BE2C (cell line): Measurements from ENCODE around the gene MAB21L3.

Experiments used
- DNase-seq: peaks from one replicate; pipeline ENCODE4 v3.0.0-alpha.2; 2020
- H3K27me3 ChIP-seq: fragments of 250-450 bp; sonication (Bioruptor Pico); 2 replicates; pipeline ENCODE4 v1.5.1; 2020; ENCODE audit warnings: mild to moderate bottlenecking
- H3K36me3 ChIP-seq: fragments of 250-450 bp; sonication (Bioruptor Pico); 2 replicates; pipeline ENCODE4 v1.5.1; 2020; ENCODE audit warnings: mild to moderate bottlenecking
- H3K4me1 ChIP-seq: fragments of 250-450 bp; sonication (Bioruptor Pico); 2 replicates; pipeline ENCODE4 v1.5.1; 2020
- H3K4me3 ChIP-seq: 2 replicates; pipeline ENCODE4 v1.5.1; 2011; ENCODE audit warnings: low read depth, low read length
- H3K9me3 ChIP-seq: fragments of 250-450 bp; sonication (Bioruptor Pico); 2 replicates; pipeline ENCODE4 v1.5.1; 2020
- TF ChIP-seq, protein P1 (sequence below): IDR thresholded peaks from 2 replicates; pipeline ENCODE4 v1.5.1; 2012; ENCODE audit warnings: mild to moderate bottlenecking, low read depth, low read length

MAB21L3 gene

DNA sequence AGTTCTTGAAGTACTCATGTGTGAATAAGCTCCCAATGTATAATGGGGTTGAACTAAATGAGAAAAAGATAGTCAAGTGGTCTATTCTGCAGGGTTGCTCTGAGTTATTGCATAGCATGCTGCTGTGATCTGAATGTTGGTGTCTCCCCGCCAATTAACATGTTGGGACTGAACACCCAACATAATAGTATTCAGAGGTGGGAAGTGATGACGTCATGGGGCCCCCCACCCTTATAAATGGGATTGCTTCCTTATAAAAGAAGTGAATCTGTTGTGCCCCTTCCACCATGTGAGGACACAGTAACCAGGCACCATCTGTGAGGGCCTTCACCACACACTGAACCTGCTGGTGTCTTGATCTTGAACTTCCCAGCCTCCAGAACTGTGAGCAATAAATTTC, 50.2 kb downstream of the MAB21L3 start:
- Histone ChIP-seq H3K36me3 (no peaks in the 10 kb centered on the region), H3K27me3 (no peaks in the 10 kb centered on the region), H3K9me3 (no peaks in the 10 kb centered on the region), H3K4me3 (no peak overlapping the region), H3K4me1 (no peaks in the 10 kb centered on the region)
- TF ChIP-seq, protein P1, sequence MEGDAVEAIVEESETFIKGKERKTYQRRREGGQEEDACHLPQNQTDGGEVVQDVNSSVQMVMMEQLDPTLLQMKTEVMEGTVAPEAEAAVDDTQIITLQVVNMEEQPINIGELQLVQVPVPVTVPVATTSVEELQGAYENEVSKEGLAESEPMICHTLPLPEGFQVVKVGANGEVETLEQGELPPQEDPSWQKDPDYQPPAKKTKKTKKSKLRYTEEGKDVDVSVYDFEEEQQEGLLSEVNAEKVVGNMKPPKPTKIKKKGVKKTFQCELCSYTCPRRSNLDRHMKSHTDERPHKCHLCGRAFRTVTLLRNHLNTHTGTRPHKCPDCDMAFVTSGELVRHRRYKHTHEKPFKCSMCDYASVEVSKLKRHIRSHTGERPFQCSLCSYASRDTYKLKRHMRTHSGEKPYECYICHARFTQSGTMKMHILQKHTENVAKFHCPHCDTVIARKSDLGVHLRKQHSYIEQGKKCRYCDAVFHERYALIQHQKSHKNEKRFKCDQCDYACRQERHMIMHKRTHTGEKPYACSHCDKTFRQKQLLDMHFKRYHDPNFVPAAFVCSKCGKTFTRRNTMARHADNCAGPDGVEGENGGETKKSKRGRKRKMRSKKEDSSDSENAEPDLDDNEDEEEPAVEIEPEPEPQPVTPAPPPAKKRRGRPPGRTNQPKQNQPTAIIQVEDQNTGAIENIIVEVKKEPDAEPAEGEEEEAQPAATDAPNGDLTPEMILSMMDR = no peak
- no peak for DNase-seq

DNA sequence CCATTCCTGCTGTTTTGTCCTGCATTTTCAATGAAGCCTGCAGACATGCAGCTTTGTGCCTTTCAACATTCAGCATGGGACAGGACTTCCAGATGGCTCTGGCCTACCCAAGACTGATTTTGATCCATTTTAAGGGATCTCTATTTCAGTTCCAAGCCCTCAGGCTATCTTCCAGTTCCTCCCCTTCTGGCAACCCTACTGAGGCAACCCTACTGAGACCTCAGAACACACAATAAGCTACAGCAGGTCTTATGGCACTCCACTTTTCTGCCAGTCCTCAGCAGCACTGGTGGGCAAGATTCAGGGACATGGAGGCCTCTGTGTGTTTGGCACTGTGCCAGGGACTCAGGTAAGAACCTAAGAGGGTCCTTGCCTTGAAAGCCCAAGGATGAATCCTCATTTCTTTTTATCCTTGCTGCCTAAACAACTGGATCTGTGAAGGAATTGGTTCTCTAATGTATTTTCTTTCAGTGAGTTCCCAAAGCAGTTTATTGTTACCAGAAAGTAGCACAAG, 50.7 kb downstream of the MAB21L3 start:
- Histone ChIP-seq H3K27me3 (no peaks in the 10 kb centered on the region), H3K4me1 (no peaks in the 10 kb centered on the region), H3K9me3 (no peaks in the 10 kb centered on the region), H3K36me3 (no peaks in the 10 kb centered on the region), H3K4me3 (no peak overlapping the region)
- TF ChIP-seq, protein P1 = no peak
- DNase-seq = no peak

DNA sequence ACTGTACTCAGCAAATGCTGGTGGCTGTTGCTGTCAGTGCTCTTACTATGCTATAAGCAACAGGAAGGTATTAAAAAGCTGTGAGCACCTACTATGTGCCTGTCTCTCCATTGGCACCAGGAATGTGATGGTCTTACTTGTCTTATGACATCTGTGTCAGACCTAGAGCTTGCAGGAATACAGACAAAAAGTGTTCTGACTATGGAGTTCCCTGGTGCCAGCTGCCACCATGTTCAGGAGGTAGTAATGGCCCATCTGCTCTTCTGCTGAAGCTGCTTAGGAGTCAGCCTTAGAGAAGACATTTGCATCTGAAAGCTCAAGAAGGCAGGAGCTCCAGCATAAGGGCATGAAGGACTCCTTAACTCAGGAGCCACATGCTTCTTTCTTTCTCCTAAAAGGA, 52.3 kb downstream of the MAB21L3 start:
- H3K36me3 ChIP-seq = no peaks in the 10 kb centered on the region
- H3K9me3 ChIP-seq = no peaks in the 10 kb centered on the region
- no peaks in the 10 kb centered on the region for H3K4me1 ChIP-seq
- no peak overlapping the region for H3K4me3 ChIP-seq
- no peaks in the 10 kb centered on the region for H3K27me3 ChIP-seq
- no peak for DNase-seq
- TF ChIP-seq, protein P1 = no peak

DNA sequence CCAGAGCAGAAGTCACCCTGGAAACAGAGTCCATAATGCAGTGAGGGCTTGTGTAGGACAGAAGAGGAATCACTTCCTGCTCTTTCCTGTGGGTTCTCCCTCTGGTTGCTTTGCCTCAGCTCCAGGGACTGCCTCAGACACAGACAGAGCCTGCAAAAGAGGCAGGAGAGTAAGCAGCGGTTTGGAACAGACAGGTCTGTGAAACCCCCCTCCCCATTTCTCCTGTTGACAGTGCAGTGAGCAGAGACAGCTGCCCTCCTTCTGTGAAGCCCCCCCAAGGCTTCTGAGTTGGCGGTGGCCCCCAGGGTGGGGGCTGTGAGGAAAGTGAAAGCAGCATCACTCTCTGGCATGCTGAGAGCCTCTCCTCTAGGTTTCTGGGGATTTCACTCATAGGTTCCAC, 53.0 kb downstream of the MAB21L3 start:
- H3K4me1 ChIP-seq = no peaks in the 10 kb centered on the region
- H3K9me3 ChIP-seq = no peaks in the 10 kb centered on the region
- H3K4me3 ChIP-seq = no peak overlapping the region
- no peaks in the 10 kb centered on the region for H3K27me3 ChIP-seq
- no peaks in the 10 kb centered on the region for H3K36me3 ChIP-seq
- TF ChIP-seq, protein P1 = no peak
- no peak for DNase-seq

DNA sequence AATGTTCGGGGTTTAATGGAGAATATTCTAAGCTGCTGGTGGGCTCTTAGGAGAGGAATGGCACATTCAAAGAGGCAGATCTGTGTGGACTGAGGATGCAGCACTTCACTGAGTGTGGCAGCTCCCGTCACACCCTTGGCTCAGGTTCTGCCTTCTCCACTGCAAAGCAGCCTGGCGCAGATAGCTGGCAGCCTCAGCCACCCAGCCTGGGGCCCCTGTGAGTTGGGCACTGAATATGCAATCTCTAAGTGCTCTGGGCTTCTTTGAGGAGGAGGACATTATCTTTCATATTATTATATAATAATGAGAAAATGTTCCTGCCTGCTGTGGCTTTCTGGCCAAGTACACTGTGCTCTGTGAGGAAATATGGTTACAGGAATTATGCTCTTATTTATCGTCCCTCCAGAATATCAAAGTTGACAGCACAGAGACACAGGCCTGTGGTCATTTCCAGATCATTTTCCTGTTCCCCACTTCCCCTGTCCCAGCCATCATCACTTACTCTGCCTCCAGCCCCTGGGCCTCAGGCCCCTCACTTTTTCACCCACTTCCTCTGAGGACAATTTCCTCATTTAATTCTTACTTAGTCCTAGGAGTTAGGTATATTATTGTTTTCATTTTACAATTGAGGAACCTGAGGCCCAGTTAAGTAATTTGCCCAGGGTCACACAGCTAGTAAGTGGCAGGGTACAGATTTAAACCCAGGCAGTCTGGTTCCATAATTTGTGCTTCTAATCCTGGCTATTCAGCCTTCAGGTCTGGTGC, 53.6 kb downstream of the MAB21L3 start:
- Histone ChIP-seq H3K9me3 (no peaks in the 10 kb centered on the region), H3K4me1 (no peaks in the 10 kb centered on the region), H3K4me3 (no peak overlapping the region), H3K27me3 (no peaks in the 10 kb centered on the region), H3K36me3 (no peaks in the 10 kb centered on the region)
- TF ChIP-seq, protein P1 = no peak
- no peak for DNase-seq

DNA sequence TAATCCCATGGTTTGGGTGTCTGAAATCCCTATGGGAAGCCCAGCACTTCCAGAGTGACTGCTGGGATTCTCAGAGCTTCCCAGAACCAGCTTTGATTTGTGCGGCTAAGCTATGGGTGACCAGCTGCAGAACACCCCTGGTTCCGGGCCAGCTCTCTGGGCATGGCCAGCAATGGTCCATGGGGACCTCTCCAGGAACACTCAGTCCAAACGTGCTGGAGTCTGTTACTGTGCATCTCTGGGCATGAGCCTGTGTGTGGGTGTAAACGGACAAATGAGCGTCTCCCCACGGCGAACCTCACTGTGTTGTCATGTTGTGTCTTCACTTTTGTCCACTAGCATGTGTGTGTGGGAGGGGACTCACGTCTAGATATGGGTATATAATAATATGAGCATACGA, 54.4 kb downstream of the MAB21L3 start:
- no peaks in the 10 kb centered on the region for H3K4me1 ChIP-seq
- TF ChIP-seq, protein P1 = no peak
- H3K9me3 ChIP-seq = no peaks in the 10 kb centered on the region
- no peak for DNase-seq
- H3K4me3 ChIP-seq = no peak overlapping the region
- H3K36me3 ChIP-seq = no peaks in the 10 kb centered on the region
- no peaks in the 10 kb centered on the region for H3K27me3 ChIP-seq
